ENCODE measurements around the gene CRYZL1. TPM values are rescaled to one million over a fixed set of nuclear protein-coding genes. Genes with fewer than 3 reads are reported as not detected.
"Not testable (repeated sequence)": the region's sequence is repeated elsewhere in the genome, so short reads cannot be mapped to it uniquely, and the experiment has no call there.

The CRYZL1 gene
- 10 to 100 TPM; 30.2 to 31.4 TPM for total RNA-seq

- H3K36me3 Mint-ChIP-seq (ENCODE audit: low read depth), result peaks cover 6% of the 10 kb centered on the region
- H3K9me3 Mint-ChIP-seq (ENCODE audit: insufficient read depth), result no peaks in the 10 kb centered on the region
- peaks cover 25% of the 10 kb centered on the region for H3K4me1 Mint-ChIP-seq (ENCODE audit: low read depth)
- DNase-seq (peak; percentile 100), ATAC-seq (peak; percentile 79)
- H3K27me3 Mint-ChIP-seq (ENCODE audit: low read depth), result peaks cover 23% of the 10 kb centered on the region
- peak within 1 kb of the TSS; percentile 87 for H3K4me3 Mint-ChIP-seq
- ChIA-PET CTCF (no interaction called here), POLR2A (interaction anchor here (0.6 kb wide), 1 partner anchor 17 kb away, joined by 3 read pairs; no protein-coding TSS in a partner anchor)
- peak within 1 kb of the TSS; percentile 93 for H3K27ac Mint-ChIP-seq
Observed at GRCh38 chr21:33641352-33642026, at the start of gene CRYZL1. Gene CRYZL1, minus strand, starts transcription at chr21:33641741. Its CDS starts 10,190 bp downstream, at chr21:33631551.

GRCh38 chr21:33690874-33691273 is 49.3 kb upstream of the CRYZL1 start:
- Mint-ChIP-seq H3K36me3 (ENCODE audit: low read depth) (no peaks in the 10 kb centered on the region), H3K9me3 (ENCODE audit: insufficient read depth) (no peaks in the 10 kb centered on the region), H3K4me3 (no peak overlapping the region), H3K27ac (no peak overlapping the region), H3K4me1 (ENCODE audit: low read depth) (no peaks in the 10 kb centered on the region), H3K27me3 (ENCODE audit: low read depth) (peaks cover 1% of the 10 kb centered on the region)
- ATAC-seq (no peak), DNase-seq (no peak)
- POLR2A ChIA-PET, result no interaction called here
- CTCF ChIA-PET, result no interaction called here

DNA sequence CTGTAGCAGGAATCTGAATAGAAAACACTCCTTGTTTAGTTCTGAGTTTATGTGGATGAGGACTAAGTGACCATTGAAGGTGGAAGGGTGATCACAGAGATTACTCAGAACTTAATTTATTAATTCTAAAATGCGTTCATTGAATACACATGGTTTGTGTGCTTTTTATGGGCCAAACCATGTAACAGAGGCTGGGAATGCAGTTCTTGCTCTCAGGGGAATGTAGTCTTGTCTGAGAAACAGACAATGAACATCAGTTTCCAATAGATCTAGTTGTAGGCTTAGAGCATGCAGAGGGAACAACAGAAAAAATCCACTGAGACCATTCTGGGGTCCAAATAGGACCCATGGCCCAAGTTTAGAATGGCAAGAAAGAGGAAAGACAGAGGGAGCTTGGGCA is 46.8 kb upstream of the CRYZL1 start:
- Mint-ChIP-seq H3K4me3 (no peak overlapping the region), H3K4me1 (ENCODE audit: low read depth) (no peaks in the 10 kb centered on the region), H3K36me3 (ENCODE audit: low read depth) (no peaks in the 10 kb centered on the region), H3K27me3 (ENCODE audit: low read depth) (peaks cover 14% of the 10 kb centered on the region), H3K27ac (no peak overlapping the region), H3K9me3 (ENCODE audit: insufficient read depth) (no peaks in the 10 kb centered on the region)
- ChIA-PET CTCF (no interaction called here), POLR2A (no interaction called here)
- ATAC-seq, result no peak
- DNase-seq, result no peak

DNA sequence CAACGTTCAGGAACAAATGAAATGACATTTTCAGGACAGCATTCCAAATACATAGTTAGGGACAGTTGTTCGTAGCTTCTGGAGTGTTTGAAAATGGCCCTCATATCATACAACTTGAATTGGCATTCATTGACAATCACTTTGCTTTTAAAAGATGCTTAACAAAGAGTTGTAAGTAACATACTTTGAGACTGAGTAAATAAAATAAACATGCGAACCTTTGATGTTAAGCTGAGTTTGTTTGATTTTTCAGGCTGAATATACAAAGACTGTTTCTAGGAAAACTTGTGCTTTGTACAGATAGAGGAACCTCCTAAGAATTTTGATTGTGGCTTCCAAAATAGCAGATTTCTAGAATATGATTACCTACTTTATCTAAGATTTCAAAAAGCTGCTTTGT is 46.1 kb upstream of the CRYZL1 start:
- POLR2A ChIA-PET, result no interaction called here
- CTCF ChIA-PET, result no interaction called here

GRCh38 chr21:33686386-33686785 is 44.8 kb upstream of the CRYZL1 start:
- peaks cover 16% of the 10 kb centered on the region for H3K27me3 Mint-ChIP-seq (ENCODE audit: low read depth)
- no peak overlapping the region for H3K27ac Mint-ChIP-seq
- POLR2A ChIA-PET, result interaction anchor here (0.6 kb wide), 1 partner anchor 17 kb away, joined by 3 read pairs; no protein-coding TSS in a partner anchor
- H3K4me3 Mint-ChIP-seq, result no peak overlapping the region
- no peaks in the 10 kb centered on the region for H3K9me3 Mint-ChIP-seq (ENCODE audit: insufficient read depth)
- H3K36me3 Mint-ChIP-seq (ENCODE audit: low read depth), result no peaks in the 10 kb centered on the region
- ATAC-seq (no peak), DNase-seq (no peak)
- H3K4me1 Mint-ChIP-seq (ENCODE audit: low read depth), result no peaks in the 10 kb centered on the region
- CTCF ChIA-PET, result interaction anchor here (1.0 to 1.2 kb wide), 2 partner anchors 24 to 81 kb away, joined by 3 read pairs; no protein-coding TSS in a partner anchor

More for the DNA sequence above, 46.1 kb upstream of the CRYZL1 start:
- H3K36me3 Mint-ChIP-seq (ENCODE audit: low read depth), result no peaks in the 10 kb centered on the region
- no peak overlapping the region for H3K4me3 Mint-ChIP-seq
- no peak for ATAC-seq
- no peaks in the 10 kb centered on the region for H3K4me1 Mint-ChIP-seq (ENCODE audit: low read depth)
- peaks cover 16% of the 10 kb centered on the region for H3K27me3 Mint-ChIP-seq (ENCODE audit: low read depth)
- no peak for DNase-seq
- H3K9me3 Mint-ChIP-seq (ENCODE audit: insufficient read depth), result no peaks in the 10 kb centered on the region
- no peak overlapping the region for H3K27ac Mint-ChIP-seq

- Mint-ChIP-seq H3K9me3 (ENCODE audit: insufficient read depth) (no peaks in the 10 kb centered on the region), H3K4me3 (no peak overlapping the region), H3K27ac (no peak overlapping the region), H3K36me3 (ENCODE audit: low read depth) (no peaks in the 10 kb centered on the region), H3K27me3 (ENCODE audit: low read depth) (peaks cover 16% of the 10 kb centered on the region), H3K4me1 (ENCODE audit: low read depth) (no peaks in the 10 kb centered on the region)
- DNase-seq (no peak), ATAC-seq (no peak)
- POLR2A ChIA-PET, result no interaction called here
- CTCF ChIA-PET, result interaction anchor here (1.0 to 1.2 kb wide), 2 partner anchors 25 to 80 kb away, joined by 3 read pairs; no protein-coding TSS in a partner anchor
Observed at GRCh38 chr21:33685613-33686197, 44.2 kb upstream of the CRYZL1 start.

- Mint-ChIP-seq H3K36me3 (ENCODE audit: low read depth) (no peaks in the 10 kb centered on the region), H3K4me1 (ENCODE audit: low read depth) (no peaks in the 10 kb centered on the region), H3K27me3 (ENCODE audit: low read depth) (peaks cover 16% of the 10 kb centered on the region), H3K27ac (no peak overlapping the region), H3K9me3 (ENCODE audit: insufficient read depth) (no peaks in the 10 kb centered on the region), H3K4me3 (no peak overlapping the region)
- ATAC-seq, result no peak
- POLR2A ChIA-PET, result no interaction called here
- CTCF ChIA-PET, result interaction anchor here (1.2 kb wide), 1 partner anchor 26 kb away, joined by 3 read pairs; no protein-coding TSS in a partner anchor
- DNase-seq, result no peak
Observed at GRCh38 chr21:33684923-33685560, 43.5 kb upstream of the CRYZL1 start.

- DNase-seq, result no peak
- H3K4me3 Mint-ChIP-seq, result no peak overlapping the region
- ATAC-seq, result no peak
- H3K27ac Mint-ChIP-seq, result no peak overlapping the region
- H3K36me3 Mint-ChIP-seq (ENCODE audit: low read depth), result no peaks in the 10 kb centered on the region
- H3K4me1 Mint-ChIP-seq (ENCODE audit: low read depth), result no peaks in the 10 kb centered on the region
- H3K27me3 Mint-ChIP-seq (ENCODE audit: low read depth), result peaks cover 16% of the 10 kb centered on the region
- H3K9me3 Mint-ChIP-seq (ENCODE audit: insufficient read depth), result no peaks in the 10 kb centered on the region
- CTCF ChIA-PET, result no interaction called here
- POLR2A ChIA-PET, result no interaction called here
Observed at GRCh38 chr21:33684068-33684467, 42.5 kb upstream of the CRYZL1 start.

- no peak overlapping the region for H3K27ac Mint-ChIP-seq
- no peaks in the 10 kb centered on the region for H3K4me1 Mint-ChIP-seq (ENCODE audit: low read depth)
- DNase-seq (no peak), ATAC-seq (no peak)
- ChIA-PET POLR2A (no interaction called here), CTCF (no interaction called here)
- no peak overlapping the region for H3K4me3 Mint-ChIP-seq
- no peaks in the 10 kb centered on the region for H3K36me3 Mint-ChIP-seq (ENCODE audit: low read depth)
- peaks cover 16% of the 10 kb centered on the region for H3K27me3 Mint-ChIP-seq (ENCODE audit: low read depth)
- no peaks in the 10 kb centered on the region for H3K9me3 Mint-ChIP-seq (ENCODE audit: insufficient read depth)
Observed at GRCh38 chr21:33682992-33683627, 41.6 kb upstream of the CRYZL1 start.

GRCh38 chr21:33680870-33681269 is 39.3 kb upstream of the CRYZL1 start:
- no peak for DNase-seq
- H3K4me1 Mint-ChIP-seq (ENCODE audit: low read depth), result no peaks in the 10 kb centered on the region
- H3K27me3 Mint-ChIP-seq (ENCODE audit: low read depth), result peaks cover 16% of the 10 kb centered on the region
- H3K4me3 Mint-ChIP-seq, result no peak overlapping the region
- H3K27ac Mint-ChIP-seq, result no peak overlapping the region
- H3K9me3 Mint-ChIP-seq (ENCODE audit: insufficient read depth), result no peaks in the 10 kb centered on the region
- H3K36me3 Mint-ChIP-seq (ENCODE audit: low read depth), result no peaks in the 10 kb centered on the region
- ChIA-PET POLR2A (no interaction called here), CTCF (no interaction called here)
- no peak for ATAC-seq

DNA sequence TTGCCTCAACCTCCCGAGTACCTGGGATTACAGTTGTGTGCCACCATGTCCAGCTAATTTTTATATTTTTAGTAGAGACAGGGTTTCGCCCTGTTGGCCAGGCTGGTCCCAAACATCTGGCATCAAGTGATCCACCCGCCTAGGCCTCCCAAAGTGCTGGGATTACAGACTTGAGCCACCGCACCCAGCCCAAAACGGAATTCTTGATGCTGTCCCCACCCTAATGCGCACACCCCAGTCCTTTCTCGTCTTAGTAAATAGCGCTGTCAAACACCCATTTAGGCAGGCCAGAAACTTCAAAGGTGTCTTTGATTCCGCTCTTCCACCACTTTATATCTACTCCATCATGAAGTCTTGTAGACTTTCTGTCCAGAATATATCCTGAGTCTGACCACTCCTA is 35.9 kb upstream of the CRYZL1 start:
- H3K9me3 Mint-ChIP-seq (ENCODE audit: insufficient read depth), result no peaks in the 10 kb centered on the region
- no peak overlapping the region for H3K4me3 Mint-ChIP-seq
- no peaks in the 10 kb centered on the region for H3K36me3 Mint-ChIP-seq (ENCODE audit: low read depth)
- DNase-seq (no peak), ATAC-seq (no peak)
- ChIA-PET CTCF (no interaction called here), POLR2A (no interaction called here)
- no peaks in the 10 kb centered on the region for H3K27me3 Mint-ChIP-seq (ENCODE audit: low read depth)
- H3K27ac Mint-ChIP-seq, result no peak overlapping the region
- H3K4me1 Mint-ChIP-seq (ENCODE audit: low read depth), result no peaks in the 10 kb centered on the region

- DNase-seq; POLR2A ChIA-PET; CTCF ChIA-PET; ATAC-seq; H3K9me3 Mint-ChIP-seq (ENCODE audit: insufficient read depth); H3K4me3 Mint-ChIP-seq; H3K27me3 Mint-ChIP-seq (ENCODE audit: low read depth); H3K36me3 Mint-ChIP-seq (ENCODE audit: low read depth); H3K4me1 Mint-ChIP-seq (ENCODE audit: low read depth); H3K27ac Mint-ChIP-seq: not testable (repeated sequence)
Observed at GRCh38 chr21:33676666-33677065, 35.1 kb upstream of the CRYZL1 start.

Data from activated CD8-positive, alpha-beta T cell treated with anti-CD3 and anti-CD28 coated beads, Interleukin-2, amount 10 ng/mL, durations not matched to agents 7 days and 5 days (primary cell).